HG02973 (cell line): ENCODE data around the gene HOXB1.

Experiments
- ATAC-seq: cut with Tn5 transposase; IDR thresholded peaks from one replicate; pipeline ENCODE4 v1.9.1; 2021; ENCODE audit warnings: moderate library complexity; ENCODE audit not compliant: unreplicated experiment

HOXB1 gene

DNA sequence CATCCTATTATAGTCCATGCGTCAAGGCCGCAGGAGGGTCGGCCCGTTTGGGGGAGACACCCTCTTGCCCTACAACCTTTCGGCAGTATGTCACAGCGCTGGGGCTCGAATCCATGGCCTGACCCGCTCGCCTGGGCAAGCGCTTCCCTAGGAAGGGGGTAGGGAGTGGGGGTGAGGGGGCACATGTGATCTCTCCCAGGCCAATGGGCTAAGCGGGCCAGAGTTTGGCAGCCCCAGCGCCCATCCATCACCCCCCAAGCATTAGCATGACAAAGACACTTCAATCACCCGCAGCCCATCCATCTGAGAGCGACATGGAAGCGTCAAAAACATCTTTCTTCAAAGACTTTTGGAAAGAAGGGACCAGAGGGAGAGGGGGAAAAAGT is at the start of gene HOXB1:
Gene HOXB1 (minus strand): TSS at position 125 of the 386 bp plus-strand sequence. CDS start 107 bp downstream, at position 18.
- no peak for ATAC-seq

DNA sequence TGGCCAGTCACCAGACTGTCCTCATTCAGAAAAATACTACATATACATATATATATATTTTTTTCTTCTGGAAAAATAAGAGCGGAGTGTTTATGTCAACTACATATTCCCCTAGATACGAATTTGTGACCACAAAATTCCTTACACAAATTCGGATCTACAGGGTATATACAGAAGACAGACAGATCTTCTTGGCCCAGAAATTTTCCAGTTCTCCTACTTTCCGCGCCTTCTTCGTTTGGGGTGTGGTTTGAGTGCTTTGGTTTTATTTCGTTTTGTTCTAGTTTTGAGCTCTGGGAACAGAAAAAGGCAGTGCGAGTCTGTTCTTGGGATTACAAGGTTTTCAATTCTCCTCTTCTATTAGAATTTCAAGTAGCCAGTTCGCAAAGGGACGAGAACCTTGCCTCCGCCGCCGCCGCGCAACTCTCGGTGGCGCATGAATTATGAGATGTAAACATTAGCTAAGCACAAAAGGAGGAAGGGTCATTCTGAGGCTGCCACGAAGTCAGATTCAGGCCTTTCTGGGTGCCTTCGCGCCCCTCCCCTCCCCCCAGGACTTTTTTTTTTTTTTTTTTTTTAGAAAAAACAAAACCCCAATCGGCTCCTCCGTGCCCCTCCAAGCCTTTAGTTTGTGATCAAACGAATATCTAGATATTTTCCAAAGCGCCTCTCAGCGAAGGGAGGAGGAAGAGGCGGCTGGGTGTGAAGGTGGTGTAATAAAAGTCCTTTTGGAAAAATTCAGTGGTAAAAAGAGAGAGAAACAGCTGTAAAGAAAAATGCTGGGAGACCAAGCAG is 49.1 kb upstream of the HOXB1 start:
- ATAC-seq: no peak

DNA sequence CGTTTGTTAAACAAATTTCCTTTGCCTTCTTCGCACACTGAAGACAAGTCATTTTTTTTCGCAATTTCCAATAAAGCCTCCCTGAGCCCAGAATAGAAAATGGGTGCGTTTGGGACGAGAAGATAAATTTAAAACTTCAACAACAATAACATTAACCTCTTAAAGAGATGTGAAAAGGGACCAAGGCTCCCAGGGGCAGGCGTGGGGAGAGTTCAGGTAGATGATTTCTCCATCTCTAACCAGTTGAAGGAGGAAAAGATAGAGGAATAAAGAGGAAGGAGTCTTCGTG is 48.6 kb upstream of the HOXB1 start:
- ATAC-seq: no peak

DNA sequence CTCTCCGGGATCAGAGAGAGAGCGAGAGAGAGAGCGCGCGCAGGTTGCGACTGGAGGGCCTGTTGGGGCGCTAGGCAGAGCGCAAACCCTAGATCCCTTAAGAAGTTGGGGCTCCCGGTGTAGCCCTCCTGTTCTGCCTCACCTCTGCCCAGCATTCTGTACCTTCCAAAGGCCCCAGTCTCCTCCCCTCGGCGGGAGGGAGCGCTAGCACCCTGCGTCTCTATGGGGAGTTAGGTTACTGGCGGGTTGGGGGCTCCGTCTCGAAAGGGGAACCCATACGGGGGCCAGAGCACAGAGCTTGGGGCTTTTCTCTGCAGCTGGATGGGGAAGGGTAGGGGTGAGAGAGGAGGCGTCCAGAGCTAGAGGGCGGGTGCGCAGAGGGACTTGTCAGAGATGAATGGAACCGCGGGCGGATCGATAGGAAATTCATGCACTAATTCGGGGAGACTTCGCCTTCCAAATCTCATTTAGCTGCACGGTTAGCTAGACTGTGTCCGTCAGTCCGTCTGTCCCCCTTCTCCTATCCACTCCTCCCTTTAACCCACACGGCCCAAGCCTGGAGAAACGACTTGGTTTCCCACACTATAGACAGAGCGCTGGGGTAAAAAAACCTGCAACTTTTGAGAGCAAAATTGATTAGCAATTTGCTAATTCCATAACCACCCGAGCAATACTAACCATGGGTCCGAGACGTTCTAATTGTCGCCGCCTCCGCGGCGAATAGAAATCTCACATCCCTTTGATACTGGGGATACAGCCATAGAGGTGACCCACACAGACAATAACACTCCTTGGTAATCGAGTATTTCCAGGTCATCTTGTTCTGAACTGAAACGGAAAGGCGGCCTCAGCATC is 48.0 kb upstream of the HOXB1 start:
- ATAC-seq: no peak

DNA sequence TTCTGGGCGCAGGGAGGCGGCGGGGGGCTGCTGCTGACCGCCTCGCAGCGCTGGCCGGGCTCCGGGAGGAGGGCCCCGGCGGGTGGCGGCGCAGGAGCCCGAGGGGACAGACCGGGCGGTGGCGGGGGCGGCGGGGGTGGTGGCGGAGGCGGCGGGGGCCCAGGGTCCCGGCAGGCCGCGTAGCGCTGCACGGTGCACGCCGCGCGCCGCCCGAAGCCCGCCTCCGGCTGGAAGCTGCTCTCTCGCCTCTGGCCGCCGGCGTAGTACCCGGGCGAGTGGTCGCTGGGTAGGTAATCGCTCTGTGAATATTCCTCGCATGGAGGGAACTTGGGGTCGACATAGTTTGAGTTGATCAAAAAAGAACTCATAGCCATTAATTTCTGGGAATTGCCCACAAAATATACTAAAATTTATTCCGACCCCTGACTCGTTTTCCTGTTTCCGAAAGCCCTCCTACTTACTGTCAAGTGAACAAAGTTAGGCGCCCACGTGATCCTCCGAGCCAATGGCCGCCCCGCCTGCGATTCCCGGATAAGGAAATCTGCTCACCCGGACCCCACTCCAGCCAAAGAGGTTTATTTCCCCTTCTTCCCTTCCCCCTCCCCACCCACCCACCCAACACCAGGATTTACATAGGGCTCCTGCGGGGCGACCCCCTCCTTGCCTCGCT is 47.3 kb upstream of the HOXB1 start, which contains the start of gene HOXB4:
Gene HOXB4 (minus strand): TSS at position 405 of the 670 bp plus-strand sequence. CDS start 31 bp downstream, at position 374.
- no peak for ATAC-seq

DNA sequence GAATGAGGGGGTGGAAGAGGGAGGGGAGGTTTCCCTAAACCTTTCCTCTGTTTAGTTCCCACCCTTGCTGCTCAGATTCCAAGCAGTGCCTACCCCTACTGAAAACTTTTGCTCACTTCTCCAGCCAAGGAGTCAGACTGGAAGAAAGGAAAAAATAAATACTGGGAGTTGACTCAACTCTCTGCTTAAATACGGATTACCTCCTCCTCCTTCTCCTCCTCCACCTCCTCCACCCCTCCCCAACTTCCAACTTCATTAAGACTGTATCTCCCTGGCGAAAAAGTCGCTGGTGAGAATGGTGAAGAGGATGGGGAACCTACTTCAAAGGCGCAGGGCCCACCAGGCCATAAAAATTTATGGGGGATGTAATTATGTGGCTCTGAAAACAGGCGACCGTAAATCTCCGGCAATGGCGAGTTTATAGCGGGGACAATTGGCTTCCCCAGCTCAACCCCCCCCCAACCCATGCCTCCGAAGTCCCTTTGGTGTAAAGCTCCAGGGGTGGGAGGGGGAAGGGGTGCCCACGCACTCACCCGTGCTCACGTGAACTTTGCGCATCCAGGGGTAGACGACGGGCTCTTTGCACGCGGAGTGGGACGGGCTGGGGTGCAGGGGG is 46.6 kb upstream of the HOXB1 start:
- no peak for ATAC-seq

- no peak for ATAC-seq
Measured at GRCh38 chr17:48576479-48577309, 45.9 kb upstream of the HOXB1 start.

- ATAC-seq: no peak
Measured at GRCh38 chr17:48575673-48576478, 45.1 kb upstream of the HOXB1 start.

DNA sequence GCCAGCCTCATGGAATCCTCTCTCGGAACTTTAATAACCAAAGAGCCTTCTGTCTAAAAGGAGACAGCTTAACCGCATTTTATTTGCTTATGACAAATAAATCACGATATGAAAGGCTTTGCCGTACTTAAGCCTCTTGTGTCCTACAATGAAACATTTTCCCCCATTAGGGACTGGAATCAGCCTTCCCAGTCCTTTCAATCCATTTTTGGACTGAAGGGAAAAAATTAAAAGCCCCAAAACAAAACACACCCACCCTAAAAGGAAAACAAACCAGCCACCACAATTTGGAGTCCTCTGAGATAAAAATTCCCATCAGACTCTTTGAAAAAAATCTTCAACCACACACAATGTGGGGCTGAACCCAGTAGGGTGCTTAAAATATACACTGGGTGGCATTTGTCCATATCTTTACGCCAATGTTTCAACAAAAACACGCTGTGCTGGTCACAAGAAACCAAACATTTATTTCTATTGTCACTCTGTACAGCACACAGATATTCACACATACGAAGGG is 44.3 kb upstream of the HOXB1 start:
- no peak for ATAC-seq

DNA sequence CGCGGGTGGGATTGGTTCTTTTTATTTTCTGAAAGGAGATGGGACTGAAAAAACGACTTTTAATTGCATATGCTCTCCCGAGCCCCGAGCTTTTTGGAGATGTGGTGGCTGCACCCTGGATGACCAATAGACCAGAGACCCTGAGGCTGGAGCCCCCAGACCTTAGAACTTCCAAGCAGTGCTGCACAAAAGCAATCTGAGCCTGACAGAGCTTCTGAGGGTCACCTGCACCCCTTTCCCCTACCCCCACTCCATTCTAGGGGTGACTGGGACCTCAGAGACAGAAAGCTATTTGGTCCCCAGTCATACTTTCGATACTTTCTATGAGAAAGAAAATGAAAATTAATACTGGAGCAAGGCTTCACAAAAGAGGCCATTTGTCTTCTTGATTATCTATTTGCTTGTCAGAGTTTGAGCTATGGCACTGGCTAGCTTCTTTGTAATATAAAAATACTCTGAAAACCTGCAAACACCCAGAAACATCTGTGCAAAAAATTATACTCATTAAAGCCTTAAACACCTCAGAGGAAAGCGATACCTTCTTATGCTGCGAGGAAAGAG is 43.8 kb upstream of the HOXB1 start:
- ATAC-seq: no peak

DNA sequence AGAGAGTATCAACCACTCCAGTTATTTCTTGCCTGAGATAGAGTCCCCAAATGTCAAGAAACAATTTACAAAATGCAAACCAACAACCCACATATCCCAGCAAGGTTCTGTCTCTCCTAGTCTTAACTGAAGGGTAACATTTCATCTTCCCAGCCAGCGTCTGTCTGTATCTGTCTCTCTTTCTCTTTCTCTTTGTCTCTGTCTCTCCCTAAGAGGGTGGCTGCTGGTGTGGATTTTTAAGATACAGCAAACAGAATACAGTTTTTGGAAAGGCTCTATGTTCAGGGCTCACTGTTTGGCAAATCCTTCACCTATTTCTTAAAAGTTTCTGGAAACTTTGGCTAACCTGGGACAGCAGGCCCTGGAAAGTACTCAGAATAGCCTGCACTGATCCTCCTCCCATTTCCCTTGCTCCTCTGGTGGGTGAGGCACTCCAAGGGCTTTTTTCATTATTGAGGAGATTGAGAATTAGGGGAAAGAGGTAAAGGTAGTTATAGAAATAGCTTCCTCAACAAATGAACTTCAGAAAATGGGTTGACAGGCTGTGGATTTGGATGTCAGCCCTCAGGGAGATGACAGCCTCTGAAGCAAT is 41.1 kb upstream of the HOXB1 start:
- ATAC-seq: no peak

DNA sequence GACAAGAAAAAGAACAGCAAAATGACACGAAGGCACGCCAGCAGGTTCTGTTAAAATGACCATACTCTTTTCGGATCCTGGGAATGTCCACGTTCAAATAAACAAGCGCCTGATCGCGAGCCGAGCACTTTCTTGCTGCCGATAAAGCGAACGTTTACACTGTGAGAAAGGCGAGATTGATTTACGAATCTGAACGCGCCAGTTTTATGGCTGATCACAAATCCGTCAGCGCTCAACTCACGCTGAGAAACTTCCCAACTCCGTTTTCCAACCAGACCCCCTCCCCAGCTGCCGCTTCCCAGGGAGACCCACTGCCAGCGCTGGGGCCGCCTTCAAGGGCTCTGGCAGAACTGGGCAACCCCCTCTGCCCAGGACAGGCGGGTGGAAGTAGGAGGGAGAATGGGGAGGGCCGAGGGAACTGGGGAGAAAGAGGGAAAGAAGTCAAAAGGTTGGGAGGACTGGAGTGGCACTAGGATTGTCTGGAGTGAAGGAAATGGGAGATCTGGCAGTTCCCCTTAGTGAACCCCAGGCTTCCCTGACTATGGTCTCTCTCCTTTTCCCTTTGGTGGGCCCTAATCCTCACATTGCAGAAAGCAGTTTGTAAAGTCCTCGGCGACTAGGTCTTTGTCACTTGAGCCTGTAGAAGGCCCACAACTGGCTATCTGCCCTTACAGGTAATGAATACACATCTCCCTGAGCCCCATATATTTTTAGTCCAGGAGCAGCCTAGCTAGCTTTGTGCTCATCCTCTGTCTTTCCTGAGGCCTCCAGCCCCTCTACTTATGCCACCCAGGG is 40.4 kb upstream of the HOXB1 start:
- ATAC-seq: no peak

- no peak for ATAC-seq
Measured at GRCh38 chr17:48570325-48571023, 39.7 kb upstream of the HOXB1 start.

GRCh38 chr17:48569674-48570324 is 39.0 kb upstream of the HOXB1 start:
- ATAC-seq: no peak

DNA sequence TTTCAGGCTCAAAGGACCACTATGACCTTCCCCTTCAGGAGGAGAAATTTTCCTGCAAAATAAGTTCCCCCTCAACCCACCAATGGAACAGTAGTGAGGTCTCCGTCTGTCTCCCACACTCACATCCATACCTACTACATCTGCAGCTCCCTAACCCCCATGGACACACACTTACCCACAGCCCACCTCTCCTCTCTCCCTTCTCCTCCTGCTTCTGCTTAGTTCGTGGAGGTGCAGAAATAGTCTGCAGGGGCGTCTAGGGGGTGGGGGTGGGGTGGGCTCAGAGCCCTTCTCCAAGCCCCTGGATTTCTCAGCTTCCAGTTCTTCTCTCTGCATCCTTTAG is 38.4 kb upstream of the HOXB1 start:
- no peak for ATAC-seq

GRCh38 chr17:48568499-48569239 is 37.9 kb upstream of the HOXB1 start:
- no peak for ATAC-seq
